ENCODE results near the gene TSPAN11.

- TF ChIP-seq REST (IDR thresholded peaks at IDR 0.05; ENCODE audit: insufficient read depth in 1 of 2, low read depth in 2 of 2, low read length in 1 of 2) (no peak), CTCF (IDR thresholded peaks at IDR 0.05) (no peak)
Observed at GRCh38 chr12:30926243-30927221, at the start of gene TSPAN11.
